Natural killer cell treated with Interleukin-12 subunit alpha and Interleukin-12 subunit beta and Interleukin-15 and Interleukin-18, amount 100 ng/mL, for 72 hours (primary cell): ENCODE measurements around the gene DPYD. TPM values are rescaled to one million over a fixed set of nuclear protein-coding genes. Genes with fewer than 3 reads are reported as not detected.

Experiments used
- ATAC-seq, 2 donors: fragments of 150-1000 bp; cut with Tn5 transposase in 1 of 2; sonication (Bioruptor Pico), chemical (Tn5 transposase) in 1 of 2; 2 replicates each; pipeline ENCODE4 v1.10.0; 2021
- DNase-seq: peaks from one replicate; pipeline ENCODE4 v3.0.0; 2022; ENCODE audit warnings: low spot score
- H3K27ac Mint-ChIP-seq, 2 donors: 1 replicate in 1 of 2; 2 replicates in 1 of 2; pipeline ENCODE4 v1.8.0; 2022; ENCODE audit warnings: mixed read lengths in 2 of 2, mild to moderate bottlenecking in 1 of 2, moderate library complexity in 1 of 2
- H3K27me3 Mint-ChIP-seq, 2 donors: 1 replicate in 1 of 2; 2 replicates in 1 of 2; pipeline ENCODE4 v1.8.0; 2022; ENCODE audit warnings: mixed read lengths in 2 of 2
- H3K36me3 Mint-ChIP-seq: one replicate; pipeline ENCODE4 v1.8.0; 2022; ENCODE audit warnings: mixed read lengths
- H3K4me1 Mint-ChIP-seq, 2 donors: 1 replicate in 1 of 2; 2 replicates in 1 of 2; pipeline ENCODE4 v1.8.0; 2022; ENCODE audit warnings: low read depth in 2 of 2, mixed read lengths in 2 of 2, mild to moderate bottlenecking in 1 of 2
- H3K4me3 Mint-ChIP-seq: one replicate; pipeline ENCODE4 v1.8.0; 2022; ENCODE audit warnings: mixed read lengths
- H3K9me3 Mint-ChIP-seq: 2 replicates; pipeline ENCODE4 v1.8.0; 2022; ENCODE audit warnings: mixed read lengths
- total RNA-seq, 2 donors: library from RNA; stranded (reverse); gene quantifications; one replicate each; pipeline ENCODE4 v1.2.3, GENCODE V29; 2022

Gene DPYD
- total RNA-seq, 2 donors from 2014 or later, result 33.9 to 34.8 TPM

- H3K4me3 Mint-ChIP-seq, result no peak overlapping the region
- H3K36me3 Mint-ChIP-seq, result no peaks in the 10 kb centered on the region
- DNase-seq, result no peak
These were observed 75.0 kb downstream of the DPYD start for GRCh38 chr1:97845805-97846204.

GRCh38 chr1:97844552-97845089 lies 76.2 kb downstream of the DPYD start:
- Mint-ChIP-seq H3K27me3 (no peaks in the 10 kb centered on the region), H3K36me3 (no peaks in the 10 kb centered on the region), H3K4me3 (no peak overlapping the region), H3K9me3 (no peaks in the 10 kb centered on the region), H3K27ac (no peak overlapping the region), H3K4me1 (peaks cover 3 to 6% of the 10 kb centered on the region in 2 donors)
- ATAC-seq, result peak; percentile 33 to 56
- no peak for DNase-seq

More at GRCh38 chr1:97845805-97846204, 75.0 kb downstream of the DPYD start:
- no peaks in the 10 kb centered on the region for H3K27me3 Mint-ChIP-seq
- no peaks in the 10 kb centered on the region for H3K9me3 Mint-ChIP-seq
- peak in 1 of 2 donors; percentile 23 for ATAC-seq
- H3K27ac Mint-ChIP-seq, result no peak overlapping the region
- H3K4me1 Mint-ChIP-seq, result peaks cover 7 to 11% of the 10 kb centered on the region in 2 donors

- Mint-ChIP-seq H3K27ac (no peak overlapping the region), H3K9me3 (no peaks in the 10 kb centered on the region), H3K27me3 (no peaks in the 10 kb centered on the region), H3K4me3 (no peak overlapping the region), H3K4me1 (peaks cover 0 to 6% of the 10 kb centered on the region in 2 donors), H3K36me3 (no peaks in the 10 kb centered on the region)
- peak in 1 of 2 donors; percentile 43 for ATAC-seq
- DNase-seq, result no peak
These were observed 79.5 kb downstream of the DPYD start for GRCh38 chr1:97841338-97841737.

DNA sequence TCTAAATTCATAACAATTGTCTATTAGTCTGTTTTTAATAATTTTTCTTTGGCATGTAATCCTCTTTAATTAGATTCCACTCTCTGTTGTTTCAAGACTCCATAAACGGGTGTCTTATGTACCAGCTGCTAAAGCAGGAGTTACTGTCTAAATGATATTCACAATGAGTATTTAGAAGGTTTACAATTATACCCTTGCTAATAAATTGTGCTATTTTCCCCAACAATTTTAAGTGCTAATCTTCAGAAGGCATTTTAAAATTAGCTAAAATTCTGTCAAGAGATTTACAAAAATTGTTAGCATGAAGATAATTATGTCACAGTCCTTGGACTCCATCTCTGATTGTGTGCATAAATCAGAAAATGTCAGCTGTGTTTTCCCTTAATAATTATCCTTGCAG lies 83.7 kb downstream of the DPYD start:
- H3K9me3 Mint-ChIP-seq, result no peaks in the 10 kb centered on the region
- no peak overlapping the region for H3K4me3 Mint-ChIP-seq
- no peaks in the 10 kb centered on the region for H3K27me3 Mint-ChIP-seq
- peaks cover 0 to 6% of the 10 kb centered on the region in 2 donors for H3K4me1 Mint-ChIP-seq
- ATAC-seq (no peak), DNase-seq (no peak)
- no peak overlapping the region for H3K27ac Mint-ChIP-seq
- H3K36me3 Mint-ChIP-seq, result no peaks in the 10 kb centered on the region

- Mint-ChIP-seq H3K9me3 (no peaks in the 10 kb centered on the region), H3K4me3 (no peak overlapping the region), H3K4me1 (peaks cover 0 to 6% of the 10 kb centered on the region in 2 donors), H3K36me3 (no peaks in the 10 kb centered on the region), H3K27ac (no peak overlapping the region), H3K27me3 (no peaks in the 10 kb centered on the region)
- ATAC-seq, result no peak
- no peak for DNase-seq
These were observed 85.9 kb downstream of the DPYD start for GRCh38 chr1:97834899-97835298.

GRCh38 chr1:97833881-97834280 lies 87.0 kb downstream of the DPYD start:
- Mint-ChIP-seq H3K4me3 (no peak overlapping the region), H3K4me1 (peaks cover 0 to 1% of the 10 kb centered on the region in 2 donors), H3K27ac (no peak overlapping the region), H3K36me3 (no peaks in the 10 kb centered on the region), H3K9me3 (no peaks in the 10 kb centered on the region), H3K27me3 (no peaks in the 10 kb centered on the region)
- no peak for DNase-seq
- ATAC-seq, result no peak

DNA sequence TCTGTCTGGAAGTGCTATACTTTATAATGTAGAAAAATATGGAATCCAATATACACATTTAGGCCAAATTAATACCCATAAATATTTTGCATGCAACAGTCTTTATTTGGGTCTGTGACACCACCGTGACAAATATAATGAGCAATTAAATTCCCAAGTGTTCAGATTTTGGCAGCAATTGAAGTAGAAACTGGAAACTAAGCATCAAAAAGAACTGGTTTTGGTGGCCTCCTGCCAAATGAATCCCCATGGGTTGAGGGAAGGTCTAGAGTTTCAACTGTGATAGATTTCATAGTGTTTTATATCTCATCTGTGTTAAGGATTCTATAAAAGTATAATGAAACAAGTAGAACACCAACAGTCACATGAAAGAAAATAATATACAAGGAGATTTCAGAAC lies 88.4 kb downstream of the DPYD start:
- Mint-ChIP-seq H3K27me3 (no peaks in the 10 kb centered on the region), H3K9me3 (no peaks in the 10 kb centered on the region), H3K36me3 (no peaks in the 10 kb centered on the region), H3K4me3 (no peak overlapping the region), H3K27ac (no peak overlapping the region), H3K4me1 (no peaks in the 10 kb centered on the region)
- ATAC-seq, result no peak
- DNase-seq, result no peak

- Mint-ChIP-seq H3K27me3 (no peaks in the 10 kb centered on the region), H3K4me3 (no peak overlapping the region), H3K27ac (no peak overlapping the region), H3K36me3 (no peaks in the 10 kb centered on the region), H3K9me3 (no peaks in the 10 kb centered on the region), H3K4me1 (no peaks in the 10 kb centered on the region)
- no peak for DNase-seq
- no peak for ATAC-seq
These were observed 92.9 kb downstream of the DPYD start for GRCh38 chr1:97827887-97828286.

- Mint-ChIP-seq H3K27me3 (no peaks in the 10 kb centered on the region), H3K4me3 (no peak overlapping the region), H3K27ac (no peak overlapping the region), H3K9me3 (no peaks in the 10 kb centered on the region), H3K4me1 (no peaks in the 10 kb centered on the region), H3K36me3 (no peaks in the 10 kb centered on the region)
- no peak for ATAC-seq
- DNase-seq, result no peak
These were observed 94.0 kb downstream of the DPYD start for GRCh38 chr1:97826820-97827219.

DNA sequence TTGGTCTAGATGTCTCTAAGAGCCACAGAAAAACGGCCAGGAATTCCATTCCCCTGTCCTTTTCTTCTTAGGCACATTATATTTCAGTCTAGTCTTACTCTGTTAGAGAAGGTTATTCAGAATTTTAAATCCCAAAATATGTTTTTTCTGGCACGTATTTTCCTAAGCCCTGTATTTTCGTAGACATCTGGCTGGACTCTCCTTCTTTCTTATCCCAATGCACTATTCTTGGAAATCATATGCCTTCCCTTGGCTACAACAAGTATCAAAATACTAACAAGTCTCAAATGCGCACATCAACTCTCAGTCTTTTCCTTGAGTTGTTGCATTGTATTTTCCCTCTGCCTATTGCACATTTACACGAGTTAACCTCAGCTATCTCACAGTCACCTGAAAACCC lies 96.2 kb downstream of the DPYD start:
- DNase-seq (no peak), ATAC-seq (no peak)
- Mint-ChIP-seq H3K27me3 (no peaks in the 10 kb centered on the region), H3K9me3 (no peaks in the 10 kb centered on the region), H3K4me3 (no peak overlapping the region), H3K36me3 (no peaks in the 10 kb centered on the region), H3K4me1 (no peaks in the 10 kb centered on the region), H3K27ac (no peak overlapping the region)

DNA sequence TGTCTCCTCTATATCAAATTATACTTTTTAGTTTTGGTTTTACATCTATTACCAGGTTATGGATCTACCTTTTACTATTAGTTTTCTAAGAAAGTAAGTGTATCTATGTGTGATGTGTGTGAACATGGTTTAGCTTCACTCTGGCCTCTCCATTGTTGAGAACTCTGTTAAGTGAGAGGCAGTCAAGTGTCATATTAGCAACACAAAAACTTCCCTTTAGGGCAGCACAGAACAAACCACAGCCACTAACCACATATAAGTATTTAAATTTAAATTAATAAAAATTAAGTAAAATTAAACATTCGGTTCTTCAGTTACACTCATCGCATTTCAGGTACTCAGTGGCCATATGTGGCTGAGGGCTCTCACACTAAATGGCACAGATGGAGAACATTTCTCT lies 96.6 kb downstream of the DPYD start:
- Mint-ChIP-seq H3K9me3 (no peaks in the 10 kb centered on the region), H3K4me3 (no peak overlapping the region), H3K4me1 (no peaks in the 10 kb centered on the region), H3K27me3 (no peaks in the 10 kb centered on the region), H3K27ac (no peak overlapping the region), H3K36me3 (no peaks in the 10 kb centered on the region)
- no peak for ATAC-seq
- DNase-seq, result no peak

- no peaks in the 10 kb centered on the region for H3K27me3 Mint-ChIP-seq
- no peak for ATAC-seq
- H3K4me1 Mint-ChIP-seq, result no peaks in the 10 kb centered on the region
- no peak overlapping the region for H3K4me3 Mint-ChIP-seq
- DNase-seq, result no peak
- no peaks in the 10 kb centered on the region for H3K9me3 Mint-ChIP-seq
- H3K27ac Mint-ChIP-seq, result no peak overlapping the region
- no peaks in the 10 kb centered on the region for H3K36me3 Mint-ChIP-seq
These were observed 100.2 kb downstream of the DPYD start for GRCh38 chr1:97820470-97821188.

GRCh38 chr1:97816927-97817326 lies 103.9 kb downstream of the DPYD start:
- no peaks in the 10 kb centered on the region for H3K36me3 Mint-ChIP-seq
- H3K9me3 Mint-ChIP-seq, result no peaks in the 10 kb centered on the region
- H3K27ac Mint-ChIP-seq, result no peak overlapping the region
- H3K27me3 Mint-ChIP-seq, result no peaks in the 10 kb centered on the region
- ATAC-seq (no peak), DNase-seq (no peak)
- H3K4me3 Mint-ChIP-seq, result no peak overlapping the region
- peaks cover 0 to 9% of the 10 kb centered on the region in 2 donors for H3K4me1 Mint-ChIP-seq

- Mint-ChIP-seq H3K4me1 (peaks cover 0 to 9% of the 10 kb centered on the region in 2 donors), H3K36me3 (peaks cover under 1% of the 10 kb centered on the region), H3K27ac (no peak overlapping the region), H3K27me3 (no peaks in the 10 kb centered on the region), H3K9me3 (no peaks in the 10 kb centered on the region), H3K4me3 (no peak overlapping the region)
- DNase-seq (no peak), ATAC-seq (no peak)
These were observed 106.0 kb downstream of the DPYD start for GRCh38 chr1:97814804-97815203.

DNA sequence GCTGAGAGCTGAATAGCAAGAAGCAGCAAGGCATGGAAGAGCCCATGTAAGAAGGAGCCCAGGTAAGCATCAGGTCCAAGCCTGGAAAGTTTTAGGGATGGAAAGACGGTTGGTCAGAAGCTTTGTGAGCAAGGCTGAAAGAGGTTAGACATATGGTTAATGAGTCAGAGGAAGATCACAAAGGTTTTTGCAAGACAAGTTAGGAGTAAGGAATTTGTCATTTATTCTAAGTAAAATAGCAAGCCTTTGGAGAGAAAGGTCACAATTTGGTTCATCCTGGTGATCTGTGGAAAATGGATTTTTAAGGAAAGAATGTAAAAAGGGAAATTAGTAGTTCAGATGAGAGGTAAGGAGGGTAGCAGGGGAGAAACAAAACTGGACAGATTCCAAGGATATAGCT lies 106.7 kb downstream of the DPYD start:
- Mint-ChIP-seq H3K9me3 (no peaks in the 10 kb centered on the region), H3K4me3 (no peak overlapping the region), H3K27ac (no peak overlapping the region), H3K4me1 (peaks cover 0 to 9% of the 10 kb centered on the region in 2 donors), H3K36me3 (peaks cover 6% of the 10 kb centered on the region), H3K27me3 (no peaks in the 10 kb centered on the region)
- DNase-seq (no peak), ATAC-seq (no peak)
